AG04450 (cell line): ENCODE measurements around the gene B9D1. TPM values are rescaled to one million over a fixed set of nuclear protein-coding genes. Genes with fewer than 3 reads are reported as not detected.

ENCODE experiments used
- CTCF ChIA-PET: fragments of 300-600, 350-600 bp; formaldehyde crosslinking; extraction: SDS; loops from one replicate; lab custom pipeline; 2022; ENCODE audit warnings: antibody characterized with exemption, inconsistent platforms; lab: Charles Lee
- POLR2A ChIA-PET: fragments of 350-600 bp; formaldehyde crosslinking; extraction: SDS; loops from one replicate; lab custom pipeline; 2021; ENCODE audit warnings: antibody characterized with exemption, inconsistent platforms; lab: Yijun Ruan, JAX
- DNase-seq: peaks from one replicate; pipeline ENCODE4 v3.0.0-alpha.2; 2011; ENCODE audit warnings: low read depth, low spot score
- H3K27ac ChIP-seq: one replicate; pipeline ENCODE4 v1.5.1; 2012; ENCODE audit warnings: low read depth, low read length, control low read depth
- H3K27me3 ChIP-seq: one replicate; pipeline ENCODE4 v1.6.0; 2012; ENCODE audit warnings: low read length; ENCODE audit not compliant: control insufficient read depth, insufficient read depth
- H3K4me3 ChIP-seq: 2 replicates; pipeline ENCODE4 v1.5.1; 2011; ENCODE audit warnings: mild to moderate bottlenecking, low read depth, low read length, control low read depth
- H3K9me3 ChIP-seq: 2 replicates; pipeline ENCODE4 v1.5.1; 2012; ENCODE audit warnings: low read length; ENCODE audit not compliant: control insufficient read depth, insufficient read depth
- CTCF ChIP-seq: IDR thresholded peaks from 2 replicates; pipeline ENCODE4 v1.5.1; 2011; ENCODE audit warnings: low read depth, low read length, control low read depth, inconsistent platforms
- polyA plus RNA-seq: library from polyadenylated mRNA; depleted of rRNA; stranded (reverse); fragments of >200 nt; gene quantifications from 2 replicates; pipeline ENCODE4 v1.2.3, GENCODE V29; 2011

Gene B9D1
- polyA plus RNA-seq, 1 experiment: 35.2 TPM

- Histone ChIP-seq H3K9me3 (no peaks in the 10 kb centered on the region), H3K27ac (no peak overlapping the region), H3K4me3 (no peak overlapping the region), H3K27me3 (no peaks in the 10 kb centered on the region)
- TF ChIP-seq CTCF: no peak
- DNase-seq: no peak
- CTCF ChIA-PET: interaction anchor here (0.8 to 1.1 kb wide), 2 partner anchors 9 to 17 kb away, joined by 3 read pairs; partner anchors contain the start of gene B9D1
- POLR2A ChIA-PET: no interaction called here
Measured at GRCh38 chr17:19371259-19372010, 8.9 kb upstream of the B9D1 start.

- POLR2A ChIA-PET: no interaction called here
Measured at GRCh38 chr17:19370493-19370960, 8.0 kb upstream of the B9D1 start.

GRCh38 chr17:19369846-19370492 is 7.4 kb upstream of the B9D1 start:
- TF ChIP-seq CTCF: no peak
- no peak overlapping the region for H3K27ac ChIP-seq
- H3K9me3 ChIP-seq: no peaks in the 10 kb centered on the region
- H3K27me3 ChIP-seq: no peaks in the 10 kb centered on the region
- CTCF ChIA-PET: interaction anchor here (1.8 kb wide), 1 partner anchor 397 kb away, joined by 5 read pairs; no protein-coding TSS in a partner anchor
- DNase-seq: no peak
- POLR2A ChIA-PET: no interaction called here
- no peak overlapping the region for H3K4me3 ChIP-seq

More at GRCh38 chr17:19370493-19370960, 8.0 kb upstream of the B9D1 start:
- Histone ChIP-seq H3K27me3 (no peaks in the 10 kb centered on the region), H3K27ac (no peak overlapping the region), H3K9me3 (no peaks in the 10 kb centered on the region), H3K4me3 (no peak overlapping the region)
- no peak for TF ChIP-seq CTCF
- CTCF ChIA-PET: interaction anchor here (0.8 kb wide), 1 partner anchor 18 kb away, joined by 3 read pairs; no protein-coding TSS in a partner anchor
- no peak for DNase-seq

GRCh38 chr17:19369107-19369778 is 6.7 kb upstream of the B9D1 start:
- H3K27me3 ChIP-seq: no peaks in the 10 kb centered on the region
- no peak overlapping the region for H3K4me3 ChIP-seq
- H3K27ac ChIP-seq: no peak overlapping the region
- DNase-seq: no peak
- no peak for TF ChIP-seq CTCF
- CTCF ChIA-PET: interaction anchor here (1.3 to 1.8 kb wide), 2 partner anchors 78 to 397 kb away, joined by 5 to 6 read pairs; no protein-coding TSS in a partner anchor
- H3K9me3 ChIP-seq: no peaks in the 10 kb centered on the region
- POLR2A ChIA-PET: no interaction called here
